Stomach smooth muscle (tissue), 2 donors: ENCODE data around the gene IGFBP6.

Experiments
- H3K27ac ChIP-seq: one replicate; pipeline ENCODE4 v1.7.0; 2013; ENCODE audit warnings: mild to moderate bottlenecking, low read length, inconsistent platforms
- H3K27me3 ChIP-seq, 2 donors: one replicate each; pipeline ENCODE4 v1.7.0; 2013; ENCODE audit warnings: low read length in 2 of 2; ENCODE audit not compliant: insufficient read depth in 2 of 2, control insufficient read depth in 1 of 2
- H3K36me3 ChIP-seq, 2 donors: one replicate each; pipeline ENCODE4 v1.7.0; 2013; ENCODE audit warnings: low read length in 2 of 2; ENCODE audit not compliant: control insufficient read depth in 2 of 2, insufficient read depth in 2 of 2
- H3K4me1 ChIP-seq: one replicate; pipeline ENCODE4 v1.7.0; 2013; ENCODE audit warnings: low read length; ENCODE audit not compliant: control insufficient read depth, insufficient read depth
- H3K4me3 ChIP-seq, 2 donors: one replicate each; pipeline ENCODE4 v1.7.0; 2013; ENCODE audit warnings: low read length in 2 of 2
- H3K9ac ChIP-seq, 2 donors: one replicate each; pipeline ENCODE4 v1.7.0; 2013; ENCODE audit warnings: low read length in 2 of 2, mild to moderate bottlenecking in 1 of 2
- H3K9me3 ChIP-seq, 2 donors: one replicate each; pipeline ENCODE4 v1.7.0; 2013; ENCODE audit warnings: low read length in 2 of 2; ENCODE audit not compliant: control insufficient read depth in 2 of 2
- donor health status: healthy.
- donor health status: Pancreatic carcinoma.

IGFBP6 gene

DNA sequence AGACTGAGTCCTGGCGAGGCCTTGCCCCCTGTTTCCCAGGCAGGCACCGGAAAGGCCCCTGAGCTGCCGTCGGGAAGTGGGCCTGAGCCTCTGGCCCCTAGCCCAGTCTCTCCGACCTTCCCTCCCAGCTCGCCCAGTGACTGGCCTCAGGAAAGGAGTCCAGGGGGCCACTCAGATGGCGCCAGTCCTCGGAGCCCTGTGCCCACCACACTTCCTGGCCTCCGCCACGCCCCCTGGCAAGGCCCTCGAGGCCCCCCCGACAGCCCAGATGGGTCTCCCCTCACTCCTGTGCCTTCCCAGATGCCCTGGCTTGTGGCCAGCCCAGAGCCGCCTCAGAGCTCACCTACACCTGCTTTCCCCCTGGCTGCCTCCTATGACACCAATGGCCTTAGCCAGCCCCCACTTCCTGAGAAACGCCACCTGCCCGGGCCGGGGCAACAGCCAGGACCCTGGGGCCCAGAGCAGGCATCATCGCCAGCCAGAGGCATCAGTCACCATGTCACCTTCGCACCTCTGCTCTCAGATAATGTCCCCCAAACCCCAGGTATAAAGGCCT lies 36.7 kb upstream of the IGFBP6 start:
- Histone ChIP-seq H3K36me3 (peaks cover 20 to 63% of the 10 kb centered on the region in 2 donors), H3K27me3 (no peaks in the 10 kb centered on the region), H3K4me1 (peaks cover 58% of the 10 kb centered on the region), H3K4me3 (no peak overlapping the region), H3K27ac (peak overlapping the region; percentile 41), H3K9me3 (no peaks in the 10 kb centered on the region), H3K9ac (peak overlapping the region in 1 of 2 donors; percentile 21)

DNA sequence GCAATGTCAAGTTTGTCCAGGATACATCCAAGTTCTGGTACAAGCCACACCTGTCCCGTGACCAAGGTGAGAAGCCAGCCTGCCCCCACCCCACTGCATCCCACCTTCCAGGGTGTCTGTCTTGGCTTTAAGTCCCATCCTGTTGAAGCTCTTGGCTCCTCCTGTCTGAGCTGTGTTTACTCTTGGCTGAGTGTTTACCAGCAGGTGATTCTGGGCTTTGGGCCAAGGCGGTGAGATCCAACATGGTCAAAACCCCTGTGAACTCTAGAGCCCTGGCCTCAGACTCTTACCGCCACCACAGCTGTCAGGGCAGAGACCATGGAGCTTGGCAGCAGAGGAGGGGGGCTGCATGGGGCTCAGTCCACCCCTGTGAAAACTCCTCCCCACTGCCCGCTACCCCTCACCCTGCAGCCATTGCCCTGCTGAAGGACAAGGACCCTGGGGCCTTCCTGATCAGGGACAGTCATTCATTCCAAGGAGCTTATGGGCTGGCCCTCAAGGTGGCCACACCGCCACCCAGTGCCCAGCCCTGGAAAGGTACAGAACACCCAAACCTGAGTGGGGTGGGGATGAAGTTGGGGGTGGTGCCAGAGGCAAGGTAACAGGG lies 36.0 kb upstream of the IGFBP6 start:
- no peaks in the 10 kb centered on the region for H3K27me3 ChIP-seq
- no peak overlapping the region for H3K9ac ChIP-seq

DNA sequence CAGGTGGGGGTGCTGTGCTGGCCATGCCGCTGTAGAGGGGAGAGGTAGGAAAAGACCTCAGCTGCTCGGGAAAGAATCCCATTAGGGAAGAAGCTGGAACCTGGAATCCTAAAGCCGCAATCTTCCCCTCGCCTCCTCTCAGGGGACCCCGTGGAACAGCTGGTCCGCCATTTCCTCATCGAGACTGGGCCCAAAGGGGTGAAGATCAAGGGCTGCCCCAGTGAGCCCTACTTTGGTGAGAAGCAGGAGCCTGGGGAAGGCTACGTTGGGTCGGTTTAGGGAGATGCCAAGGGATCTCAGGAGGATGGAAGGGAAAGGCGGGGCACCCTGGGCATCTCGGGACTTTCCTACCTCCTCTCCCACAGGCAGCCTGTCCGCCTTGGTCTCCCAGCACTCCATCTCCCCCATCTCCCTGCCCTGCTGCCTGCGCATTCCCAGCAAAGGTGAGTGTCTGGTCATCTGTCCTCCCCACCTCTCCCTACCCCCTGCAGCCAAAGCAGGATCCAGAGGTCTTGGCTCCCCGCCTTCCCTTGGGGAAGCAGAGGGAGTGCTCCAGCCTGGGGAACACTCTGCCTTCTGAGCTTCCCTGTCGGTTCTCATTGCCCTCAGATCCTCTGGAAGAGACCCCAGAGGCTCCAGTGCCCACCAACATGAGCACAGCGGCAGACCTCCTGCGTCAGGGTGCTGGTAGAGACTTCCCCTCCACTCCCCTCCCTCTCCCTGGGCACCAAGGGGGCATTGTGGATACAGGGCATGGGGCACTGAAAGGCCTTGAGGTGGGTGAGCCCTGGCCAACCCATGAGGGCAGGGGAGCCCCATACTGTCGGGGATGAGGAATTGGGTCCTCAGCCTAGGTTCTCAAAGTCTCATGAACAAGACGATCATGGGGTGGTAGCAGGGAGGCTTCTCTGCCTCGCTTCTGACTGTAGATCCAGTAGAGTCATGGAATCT lies 35.2 kb upstream of the IGFBP6 start:
- no peaks in the 10 kb centered on the region for H3K27me3 ChIP-seq
- H3K4me3 ChIP-seq: peak overlapping the region in 1 of 2 donors; percentile 15
- H3K4me1 ChIP-seq: peaks cover 66% of the 10 kb centered on the region
- H3K9me3 ChIP-seq: no peaks in the 10 kb centered on the region
- peak overlapping the region; percentile 37 for H3K27ac ChIP-seq
- no peak overlapping the region for H3K9ac ChIP-seq
- H3K36me3 ChIP-seq: peaks cover 22 to 54% of the 10 kb centered on the region in 2 donors

More for the DNA sequence above, 36.0 kb upstream of the IGFBP6 start:
- Histone ChIP-seq H3K27ac (peak overlapping the region; percentile 41), H3K36me3 (peaks cover 21 to 61% of the 10 kb centered on the region in 2 donors), H3K9me3 (no peaks in the 10 kb centered on the region), H3K4me1 (peaks cover 65% of the 10 kb centered on the region), H3K4me3 (peak overlapping the region in 1 of 2 donors; percentile 15)

DNA sequence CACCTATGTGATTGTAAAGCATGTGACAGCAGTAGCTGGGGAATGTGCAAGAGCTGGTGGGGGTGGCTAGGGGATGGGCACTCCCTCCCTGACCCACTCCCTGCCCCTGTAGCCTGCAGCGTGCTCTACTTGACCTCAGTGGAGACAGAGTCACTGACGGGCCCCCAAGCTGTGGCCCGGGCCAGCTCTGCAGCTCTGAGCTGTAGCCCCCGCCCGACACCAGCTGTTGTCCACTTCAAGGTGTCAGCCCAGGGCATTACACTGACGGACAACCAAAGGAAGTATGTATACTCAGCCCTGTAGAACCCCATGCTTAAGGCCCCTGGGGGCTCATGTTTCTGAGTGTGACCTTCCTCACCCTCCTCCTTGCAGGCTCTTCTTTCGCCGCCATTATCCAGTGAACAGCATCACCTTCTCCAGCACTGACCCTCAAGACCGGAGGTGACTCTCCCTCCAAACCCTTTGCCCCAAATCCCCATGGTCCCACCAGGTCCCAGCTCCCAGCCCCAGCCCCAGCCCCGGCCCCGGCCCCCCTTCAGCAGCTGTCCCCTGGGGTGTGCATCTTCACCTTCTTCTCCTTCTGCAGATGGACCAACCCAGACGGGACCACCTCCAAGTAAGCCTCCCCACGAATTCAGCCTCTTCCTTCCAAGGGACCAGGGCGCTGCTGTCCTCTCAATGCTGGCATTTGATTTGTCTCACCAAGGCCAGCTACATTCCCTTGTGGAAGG lies 34.3 kb upstream of the IGFBP6 start:
- peaks cover 64% of the 10 kb centered on the region for H3K4me1 ChIP-seq
- H3K4me3 ChIP-seq: no peak overlapping the region
- H3K36me3 ChIP-seq: peaks cover 30 to 53% of the 10 kb centered on the region in 2 donors
- H3K27ac ChIP-seq: peak overlapping the region; percentile 37
- H3K9me3 ChIP-seq: no peaks in the 10 kb centered on the region
- no peak overlapping the region for H3K9ac ChIP-seq
- no peaks in the 10 kb centered on the region for H3K27me3 ChIP-seq

DNA sequence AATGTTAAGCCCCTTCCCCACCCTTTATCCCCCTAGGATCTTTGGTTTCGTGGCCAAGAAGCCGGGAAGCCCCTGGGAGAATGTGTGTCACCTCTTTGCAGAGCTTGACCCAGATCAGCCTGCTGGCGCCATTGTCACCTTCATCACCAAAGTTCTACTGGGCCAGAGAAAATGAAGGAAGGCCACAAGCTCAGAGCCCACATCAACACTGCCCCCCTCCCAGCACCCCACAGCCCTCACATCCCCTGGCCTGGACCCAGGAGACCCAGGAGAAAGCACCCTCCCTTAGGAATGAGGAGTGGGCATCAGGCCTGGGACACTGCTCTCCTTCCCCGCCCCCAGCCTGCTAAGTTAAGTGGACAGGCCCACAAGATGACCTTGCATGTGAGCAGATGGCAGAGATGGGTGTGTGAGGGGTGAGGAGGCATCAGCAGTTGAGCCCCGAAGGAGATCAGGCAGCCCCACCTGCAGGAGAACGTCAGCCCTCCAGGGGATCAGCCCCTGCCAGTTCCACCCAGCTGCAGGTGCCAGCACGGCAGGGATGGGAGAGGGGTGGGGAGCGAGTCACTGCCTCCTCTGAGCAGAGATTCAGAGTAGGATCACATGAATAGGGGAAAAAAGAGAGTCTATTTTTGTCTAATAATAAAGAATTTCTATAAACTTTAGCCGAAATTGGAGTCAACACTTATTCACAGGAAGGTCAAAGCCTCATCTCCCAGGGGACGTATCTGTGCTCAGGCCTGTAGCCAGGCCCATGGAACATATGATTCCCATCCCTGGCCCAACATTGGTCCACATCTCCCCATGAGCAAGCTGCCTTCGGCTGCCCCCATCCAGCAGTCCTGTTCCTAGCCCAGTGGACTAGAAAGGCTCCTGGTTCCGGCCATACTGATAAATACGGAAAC lies 33.5 kb upstream of the IGFBP6 start:
- H3K9ac ChIP-seq: no peak overlapping the region
- H3K36me3 ChIP-seq: peaks cover 30 to 50% of the 10 kb centered on the region in 2 donors
- H3K4me1 ChIP-seq: peaks cover 66% of the 10 kb centered on the region
- H3K4me3 ChIP-seq: no peak overlapping the region
- no peaks in the 10 kb centered on the region for H3K9me3 ChIP-seq
- peak overlapping the region; percentile 24 for H3K27ac ChIP-seq
- H3K27me3 ChIP-seq: no peaks in the 10 kb centered on the region

DNA sequence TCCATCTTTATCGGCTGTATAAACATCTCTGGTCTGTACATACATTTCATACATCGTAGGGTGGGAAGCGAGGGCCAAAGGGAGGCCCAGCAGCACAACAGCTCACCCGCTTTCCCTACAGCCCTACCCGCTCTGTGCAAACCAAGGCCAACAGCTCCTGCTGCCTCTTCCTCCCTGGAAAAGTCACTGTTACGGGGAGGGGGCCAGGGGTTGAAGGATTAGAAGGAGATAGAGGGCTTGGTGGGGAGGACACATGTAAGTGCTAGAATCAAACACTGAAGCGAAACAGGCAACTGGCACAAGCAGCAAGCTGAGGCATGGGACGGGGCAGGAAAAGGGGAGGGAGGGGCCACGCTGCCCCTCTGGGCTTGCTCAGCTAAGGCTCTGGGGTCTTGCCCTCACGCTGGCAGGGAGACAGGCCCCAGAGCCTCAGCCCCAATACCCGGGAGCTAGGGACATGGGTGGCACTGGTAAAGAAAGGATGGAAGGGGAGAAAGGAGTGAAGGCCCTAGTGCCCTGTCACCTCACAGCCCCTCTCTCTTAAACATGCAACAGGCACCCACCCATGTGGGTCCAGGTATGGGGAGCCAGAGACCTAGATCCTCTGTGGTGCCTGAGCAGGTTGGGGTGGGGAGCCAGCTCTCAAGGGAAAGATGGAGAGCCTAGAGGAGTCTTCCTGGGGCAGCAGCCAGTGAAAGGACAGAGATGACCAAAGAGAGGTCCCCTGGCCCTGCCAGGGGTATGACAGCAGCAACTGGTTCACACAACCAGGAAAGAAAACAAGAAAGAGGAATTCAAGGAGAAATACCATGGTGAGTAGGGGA lies 32.6 kb upstream of the IGFBP6 start:
- peak overlapping the region; percentile 49 for H3K27ac ChIP-seq
- no peak overlapping the region for H3K4me3 ChIP-seq
- peaks cover 70% of the 10 kb centered on the region for H3K4me1 ChIP-seq
- no peaks in the 10 kb centered on the region for H3K9me3 ChIP-seq
- H3K36me3 ChIP-seq: peaks cover 30 to 51% of the 10 kb centered on the region in 2 donors
- no peak overlapping the region for H3K9ac ChIP-seq
- H3K27me3 ChIP-seq: no peaks in the 10 kb centered on the region

DNA sequence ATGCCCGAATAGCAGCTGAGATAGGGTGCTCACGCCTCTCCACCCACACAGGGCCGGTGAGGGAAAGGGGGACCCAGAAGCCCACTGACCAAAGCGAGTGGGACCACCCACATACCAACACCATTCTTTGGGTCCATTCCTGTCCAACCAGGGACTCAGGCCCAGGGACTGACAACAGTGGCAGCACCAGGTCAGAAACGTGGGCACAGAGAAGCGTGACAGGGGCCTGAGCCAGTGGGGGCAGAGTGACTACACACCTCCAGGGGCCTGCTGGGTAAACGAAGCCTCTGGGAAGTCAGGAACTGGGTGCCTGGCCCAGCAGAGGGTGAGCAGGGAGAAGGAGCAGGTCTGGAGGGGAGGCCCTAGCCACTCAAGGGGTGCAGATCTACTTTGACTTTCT lies 32.0 kb upstream of the IGFBP6 start:
- Histone ChIP-seq H3K4me3 (no peak overlapping the region), H3K9ac (peak overlapping the region in 1 of 2 donors; percentile 21)

DNA sequence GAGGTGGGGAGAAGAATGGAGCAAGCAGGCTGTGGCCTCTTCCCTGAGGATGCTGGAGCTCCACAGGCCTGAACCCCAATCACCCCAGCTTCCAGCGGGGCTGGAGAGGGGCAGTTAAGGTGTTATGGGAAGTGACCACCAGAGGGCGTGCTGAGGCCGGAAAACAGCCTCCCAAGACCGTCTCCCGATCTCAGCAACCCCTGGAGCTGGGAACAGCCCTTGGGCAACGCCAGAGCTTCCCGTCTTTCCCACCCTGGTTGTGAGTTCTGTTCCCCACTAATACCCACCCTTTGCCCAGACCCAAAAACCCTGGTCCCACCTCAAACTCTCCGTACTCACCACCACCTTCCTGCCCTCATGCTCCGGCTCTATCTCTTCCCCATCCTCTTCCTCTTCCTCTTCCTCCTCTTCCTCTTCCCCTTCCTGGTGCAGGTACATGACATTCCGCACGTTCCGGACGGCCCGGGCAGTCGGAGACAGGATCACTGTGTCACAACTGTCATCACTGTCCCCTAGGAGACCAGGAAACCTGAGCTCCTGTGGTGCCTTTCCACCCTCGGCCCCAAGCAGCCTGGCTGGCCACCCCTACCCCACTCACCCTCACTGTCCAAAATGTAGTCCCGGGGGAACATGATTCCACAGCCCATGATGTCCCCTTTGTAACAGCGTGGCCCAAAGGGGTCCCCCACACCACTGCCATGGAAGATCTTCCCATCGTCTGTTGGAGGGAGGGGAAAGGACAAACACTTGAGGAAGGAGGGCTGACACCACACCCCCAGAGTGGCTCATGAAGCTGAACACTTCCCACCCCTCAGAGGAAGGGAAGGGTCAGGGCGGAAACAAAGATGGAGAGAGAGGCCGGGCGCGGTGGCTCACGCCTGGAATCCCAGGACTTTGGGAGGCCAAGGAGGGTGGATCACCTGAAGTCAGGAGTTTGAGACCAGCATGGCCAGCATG lies 31.2 kb upstream of the IGFBP6 start:
- peak overlapping the region; percentile 60 for H3K27ac ChIP-seq

More for the DNA sequence above, 32.0 kb upstream of the IGFBP6 start:
- Histone ChIP-seq H3K27ac (peak overlapping the region; percentile 49), H3K9me3 (no peaks in the 10 kb centered on the region), H3K4me1 (peaks cover 68% of the 10 kb centered on the region), H3K36me3 (peaks cover 30 to 48% of the 10 kb centered on the region in 2 donors), H3K27me3 (no peaks in the 10 kb centered on the region)

More for the DNA sequence above, 31.2 kb upstream of the IGFBP6 start:
- Histone ChIP-seq H3K27me3 (no peaks in the 10 kb centered on the region), H3K4me1 (peaks cover 68% of the 10 kb centered on the region), H3K9me3 (no peaks in the 10 kb centered on the region), H3K9ac (peak overlapping the region; percentile 51 to 60), H3K4me3 (peak overlapping the region in 1 of 2 donors; percentile 29), H3K36me3 (peaks cover 30 to 55% of the 10 kb centered on the region in 2 donors)
